GM13977 (cell line): ENCODE data around the gene OSTF1.

ENCODE experiments used
- DNase-seq: peaks from one replicate; pipeline ENCODE4 v3.0.0; 2012; ENCODE audit warnings: low spot score
- in situ Hi-C: fragments of 300-500 bp; cut with MboI; formaldehyde crosslinking; loops from one replicate; pipeline ENCODE4 v1.12.0; 2022; ENCODE audit warnings: low sequenced_read_pairs, low pct_unique_long_range_greater_than_20kb, mixed read lengths, inconsistent platforms; ENCODE audit not compliant: unreplicated experiment
- TF ChIP-seq, protein P1 (sequence below): IDR thresholded peaks from 2 replicates; pipeline ENCODE4 v1.5.1; 2012; ENCODE audit warnings: mild to moderate bottlenecking, control low read depth; ENCODE audit not compliant: insufficient read depth; ENCODE audit errors: extremely low read depth, missing control alignments

The OSTF1 gene

DNA sequence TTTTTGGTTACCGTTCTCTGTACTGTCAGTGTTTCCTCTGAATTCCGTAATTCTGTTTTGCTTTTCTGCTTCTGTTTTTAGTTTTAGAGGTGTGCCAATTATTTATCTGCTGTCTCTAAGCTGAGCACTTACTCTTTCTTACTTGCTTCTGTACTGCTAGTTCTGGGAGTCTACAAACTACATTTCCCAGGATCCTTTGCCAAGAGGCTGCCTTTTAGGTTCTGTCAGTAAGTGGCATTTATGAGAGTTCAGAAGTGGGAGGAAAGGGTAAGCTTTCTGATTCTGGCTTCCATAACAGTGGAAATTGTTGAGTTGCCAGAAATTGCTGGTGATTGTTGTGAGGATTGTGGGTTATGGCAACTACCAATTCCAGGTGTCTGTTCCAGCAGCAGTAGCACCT, 102.4 kb downstream of the OSTF1 start:
- in situ Hi-C loops, result no loop called here
- TF ChIP-seq, protein P1, sequence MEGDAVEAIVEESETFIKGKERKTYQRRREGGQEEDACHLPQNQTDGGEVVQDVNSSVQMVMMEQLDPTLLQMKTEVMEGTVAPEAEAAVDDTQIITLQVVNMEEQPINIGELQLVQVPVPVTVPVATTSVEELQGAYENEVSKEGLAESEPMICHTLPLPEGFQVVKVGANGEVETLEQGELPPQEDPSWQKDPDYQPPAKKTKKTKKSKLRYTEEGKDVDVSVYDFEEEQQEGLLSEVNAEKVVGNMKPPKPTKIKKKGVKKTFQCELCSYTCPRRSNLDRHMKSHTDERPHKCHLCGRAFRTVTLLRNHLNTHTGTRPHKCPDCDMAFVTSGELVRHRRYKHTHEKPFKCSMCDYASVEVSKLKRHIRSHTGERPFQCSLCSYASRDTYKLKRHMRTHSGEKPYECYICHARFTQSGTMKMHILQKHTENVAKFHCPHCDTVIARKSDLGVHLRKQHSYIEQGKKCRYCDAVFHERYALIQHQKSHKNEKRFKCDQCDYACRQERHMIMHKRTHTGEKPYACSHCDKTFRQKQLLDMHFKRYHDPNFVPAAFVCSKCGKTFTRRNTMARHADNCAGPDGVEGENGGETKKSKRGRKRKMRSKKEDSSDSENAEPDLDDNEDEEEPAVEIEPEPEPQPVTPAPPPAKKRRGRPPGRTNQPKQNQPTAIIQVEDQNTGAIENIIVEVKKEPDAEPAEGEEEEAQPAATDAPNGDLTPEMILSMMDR, result no peak
- no peak for DNase-seq
